Measurements from ENCODE around the gene KRTAP1-4.
"Not testable (repeated sequence)": the region's sequence is repeated elsewhere in the genome, so short reads cannot be mapped to it uniquely, and the experiment has no call there.

The KRTAP1-4 gene

DNA sequence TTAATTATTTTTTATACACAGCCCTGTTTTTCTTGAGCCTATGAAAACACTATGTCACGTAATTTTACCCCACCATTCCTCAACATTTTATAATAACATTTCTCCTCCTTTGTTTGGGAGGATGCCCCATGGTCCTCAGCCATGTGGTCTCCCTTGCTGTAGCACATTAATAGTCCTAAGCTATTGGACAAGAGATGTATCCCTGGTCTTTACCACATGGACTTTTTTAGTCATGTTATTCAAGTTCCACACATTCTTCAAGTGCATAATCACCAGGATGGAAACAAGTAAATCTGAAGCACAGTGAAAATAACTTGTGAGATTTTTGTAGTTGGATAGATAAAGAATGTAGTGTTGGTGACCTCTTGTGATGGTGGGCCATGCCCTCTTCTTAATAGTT is 32.0 kb upstream of the KRTAP1-4 start:
- Histone ChIP-seq H3K4me3 (ENCODE audit: low read depth, low read length) (no peak overlapping the region), H3K36me3 (ENCODE audit: control insufficient read depth, insufficient read depth, low read length) (no peaks in the 10 kb centered on the region), H3K4me1 (ENCODE audit: control insufficient read depth, insufficient read depth, low read length) (no peaks in the 10 kb centered on the region; the same call in 1 of the 2 replicates), H3K9ac (ENCODE audit: low read depth, low read length) (no peak overlapping the region), H3K9me3 (ENCODE audit: control insufficient read depth, insufficient read depth, low read length) (no peaks in the 10 kb centered on the region), H3K27me3 (ENCODE audit: control insufficient read depth, insufficient read depth, low read length) (no peaks in the 10 kb centered on the region), H3K27ac (ENCODE audit: low read depth, low read length) (no peak overlapping the region)

DNA sequence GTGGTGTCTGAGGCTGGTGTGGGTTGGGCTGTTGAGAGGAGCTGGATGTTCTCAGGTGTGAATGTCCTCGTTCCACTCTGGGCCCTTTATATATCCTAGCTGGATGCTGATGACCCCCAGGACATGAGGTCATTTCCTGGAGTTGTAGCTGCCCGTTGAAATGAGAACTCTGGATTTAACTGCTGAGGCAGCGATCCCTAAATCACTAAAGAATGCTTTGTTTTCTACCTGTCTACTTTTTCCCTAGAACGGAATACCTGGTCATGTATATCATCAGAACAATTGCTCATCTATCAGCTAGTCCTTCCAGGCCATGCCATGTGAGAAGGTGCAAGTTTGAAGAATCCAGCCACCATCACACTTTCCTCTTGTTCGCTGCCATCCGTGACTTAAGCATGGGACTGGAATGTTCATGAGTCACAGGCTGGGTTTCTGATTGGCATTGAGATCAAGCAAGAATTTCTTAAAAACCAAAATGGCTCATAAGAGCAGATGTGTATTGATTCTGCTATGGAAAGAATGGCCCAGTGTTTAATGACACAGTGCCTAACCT is 30.1 kb upstream of the KRTAP1-4 start, which contains the start of gene KRTAP2-3:
Gene KRTAP2-3 (minus strand): TSS at position 63 of the 553 bp plus-strand sequence. CDS start 64 bp downstream, outside the sequence.
- H3K4me3 ChIP-seq (ENCODE audit: low read depth, low read length) = no peak within 1 kb of the TSS
- H3K4me1 ChIP-seq (ENCODE audit: control insufficient read depth, insufficient read depth, low read length) = no peaks in the 10 kb centered on the region; the same call in 1 of the 2 replicates
- no peaks in the 10 kb centered on the region for H3K36me3 ChIP-seq (ENCODE audit: control insufficient read depth, insufficient read depth, low read length)
- no peaks in the 10 kb centered on the region for H3K27me3 ChIP-seq (ENCODE audit: control insufficient read depth, insufficient read depth, low read length)
- no peak within 1 kb of the TSS for H3K27ac ChIP-seq (ENCODE audit: low read depth, low read length)
- no peaks in the 10 kb centered on the region for H3K9me3 ChIP-seq (ENCODE audit: control insufficient read depth, insufficient read depth, low read length)
- no peak within 1 kb of the TSS for H3K9ac ChIP-seq (ENCODE audit: low read depth, low read length)

- not testable (repeated sequence) for H3K9me3 ChIP-seq (ENCODE audit: control insufficient read depth, insufficient read depth, low read length); H3K27me3 ChIP-seq (ENCODE audit: control insufficient read depth, insufficient read depth, low read length); H3K4me1 ChIP-seq (ENCODE audit: control insufficient read depth, insufficient read depth, low read length); H3K27ac ChIP-seq (ENCODE audit: low read depth, low read length); H3K4me3 ChIP-seq (ENCODE audit: low read depth, low read length); H3K9ac ChIP-seq (ENCODE audit: low read depth, low read length); H3K36me3 ChIP-seq (ENCODE audit: control insufficient read depth, insufficient read depth, low read length)
Measured at GRCh38 chr17:41059276-41060051, 29.5 kb upstream of the KRTAP1-4 start.

DNA sequence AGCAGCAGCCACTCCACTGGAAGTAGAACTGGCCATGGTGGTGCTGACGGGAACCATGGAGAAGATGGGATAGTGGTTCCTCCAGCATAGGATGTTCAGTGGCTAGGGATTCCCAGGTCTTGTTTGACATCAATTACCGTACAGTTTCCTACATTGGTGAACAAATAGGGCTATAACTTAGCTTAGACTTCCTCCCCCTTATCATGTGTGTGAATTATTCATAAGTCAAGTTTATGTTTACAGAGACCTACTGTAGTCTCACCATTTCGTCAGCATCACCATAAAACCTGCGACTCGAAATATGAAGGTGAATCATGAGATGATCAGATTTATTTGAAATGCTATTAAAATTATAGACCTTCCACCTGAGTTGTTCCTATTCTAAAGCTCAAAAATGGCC is 28.7 kb upstream of the KRTAP1-4 start:
- no peaks in the 10 kb centered on the region for H3K27me3 ChIP-seq (ENCODE audit: control insufficient read depth, insufficient read depth, low read length)
- H3K36me3 ChIP-seq (ENCODE audit: control insufficient read depth, insufficient read depth, low read length) = no peaks in the 10 kb centered on the region
- H3K4me1 ChIP-seq (ENCODE audit: control insufficient read depth, insufficient read depth, low read length) = no peaks in the 10 kb centered on the region; the same call in 1 of the 2 replicates
- H3K4me3 ChIP-seq (ENCODE audit: low read depth, low read length) = no peak overlapping the region
- no peak overlapping the region for H3K9ac ChIP-seq (ENCODE audit: low read depth, low read length)
- H3K9me3 ChIP-seq (ENCODE audit: control insufficient read depth, insufficient read depth, low read length) = no peaks in the 10 kb centered on the region
- H3K27ac ChIP-seq (ENCODE audit: low read depth, low read length) = no peak overlapping the region

- Histone ChIP-seq H3K27me3 (ENCODE audit: control insufficient read depth, insufficient read depth, low read length) (no peaks in the 10 kb centered on the region), H3K27ac (ENCODE audit: low read depth, low read length) (no peak overlapping the region), H3K4me3 (ENCODE audit: low read depth, low read length) (no peak overlapping the region)
Measured at GRCh38 chr17:41057547-41057946, 27.6 kb upstream of the KRTAP1-4 start.

DNA sequence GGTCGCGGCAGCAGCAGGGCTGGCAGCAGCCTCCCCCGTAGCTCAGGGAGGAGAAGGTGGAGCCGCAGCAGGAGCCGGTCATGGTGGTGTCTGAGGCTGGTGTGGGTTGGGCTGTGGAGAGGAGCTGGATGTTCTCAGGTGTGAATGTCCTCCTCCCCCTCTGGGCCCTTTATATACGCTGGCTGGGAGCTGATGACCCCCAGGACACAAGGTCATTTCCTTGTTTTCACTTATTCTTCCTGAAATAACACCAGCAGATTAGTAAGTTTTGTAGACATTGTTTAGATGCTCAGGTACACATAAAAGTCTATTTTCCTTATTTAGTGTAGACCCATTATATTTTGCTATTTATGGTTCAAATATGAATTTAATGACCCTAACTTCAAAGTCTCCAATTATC is 25.1 kb upstream of the KRTAP1-4 start, which contains the start of gene KRTAP2-2:
Gene KRTAP2-2 (minus strand): TSS at position 101 of the 400 bp plus-strand sequence. CDS start 19 bp downstream, at position 82.
- not testable (repeated sequence) for H3K9ac ChIP-seq (ENCODE audit: low read depth, low read length); H3K36me3 ChIP-seq (ENCODE audit: control insufficient read depth, insufficient read depth, low read length); H3K4me1 ChIP-seq (ENCODE audit: control insufficient read depth, insufficient read depth, low read length); H3K4me3 ChIP-seq (ENCODE audit: low read depth, low read length); H3K9me3 ChIP-seq (ENCODE audit: control insufficient read depth, insufficient read depth, low read length); H3K27ac ChIP-seq (ENCODE audit: low read depth, low read length); H3K27me3 ChIP-seq (ENCODE audit: control insufficient read depth, insufficient read depth, low read length)

More at GRCh38 chr17:41057547-41057946, 27.6 kb upstream of the KRTAP1-4 start:
- Histone ChIP-seq H3K36me3 (ENCODE audit: control insufficient read depth, insufficient read depth, low read length) (no peaks in the 10 kb centered on the region), H3K4me1 (ENCODE audit: control insufficient read depth, insufficient read depth, low read length) (no peaks in the 10 kb centered on the region; the same call in 1 of the 2 replicates), H3K9me3 (ENCODE audit: control insufficient read depth, insufficient read depth, low read length) (no peaks in the 10 kb centered on the region), H3K9ac (ENCODE audit: low read depth, low read length) (no peak overlapping the region)

DNA sequence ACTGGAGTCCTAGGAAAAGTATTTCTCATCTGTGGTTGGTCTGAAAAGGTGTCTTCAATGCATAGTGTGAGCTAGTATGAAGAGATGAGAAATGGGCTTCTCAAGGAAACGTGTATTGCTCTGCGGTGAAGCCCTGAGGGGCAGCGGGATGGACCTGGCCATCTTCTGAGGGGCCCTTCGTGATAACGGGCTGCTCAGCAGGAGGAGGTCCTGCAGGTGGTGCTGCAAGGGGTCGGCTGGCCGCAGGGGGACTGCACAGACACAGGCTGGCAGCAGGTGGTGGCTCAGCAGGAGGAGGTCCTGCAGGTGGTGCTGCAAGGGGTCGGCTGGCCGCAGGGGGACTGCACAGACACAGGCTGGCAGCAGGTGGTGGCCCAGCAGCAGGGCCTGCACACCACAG is 24.6 kb upstream of the KRTAP1-4 start:
- not testable (repeated sequence) for H3K9ac ChIP-seq (ENCODE audit: low read depth, low read length); H3K27ac ChIP-seq (ENCODE audit: low read depth, low read length); H3K4me3 ChIP-seq (ENCODE audit: low read depth, low read length); H3K36me3 ChIP-seq (ENCODE audit: control insufficient read depth, insufficient read depth, low read length); H3K9me3 ChIP-seq (ENCODE audit: control insufficient read depth, insufficient read depth, low read length); H3K27me3 ChIP-seq (ENCODE audit: control insufficient read depth, insufficient read depth, low read length); H3K4me1 ChIP-seq (ENCODE audit: control insufficient read depth, insufficient read depth, low read length)

GRCh38 chr17:41054025-41054424 is 24.0 kb upstream of the KRTAP1-4 start:
- H3K9me3 ChIP-seq (ENCODE audit: control insufficient read depth, insufficient read depth, low read length) = no peaks in the 10 kb centered on the region
- no peak overlapping the region for H3K27ac ChIP-seq (ENCODE audit: low read depth, low read length)
- no peaks in the 10 kb centered on the region for H3K36me3 ChIP-seq (ENCODE audit: control insufficient read depth, insufficient read depth, low read length)
- H3K4me1 ChIP-seq (ENCODE audit: control insufficient read depth, insufficient read depth, low read length) = no peaks in the 10 kb centered on the region
- no peaks in the 10 kb centered on the region for H3K27me3 ChIP-seq (ENCODE audit: control insufficient read depth, insufficient read depth, low read length)
- no peak overlapping the region for H3K4me3 ChIP-seq (ENCODE audit: low read depth, low read length)
- no peak overlapping the region for H3K9ac ChIP-seq (ENCODE audit: low read depth, low read length)

- H3K4me1 ChIP-seq (ENCODE audit: control insufficient read depth, insufficient read depth, low read length) = 0 out of 2 replicates have a peak, but pooled peaks cover 5% of the 10 kb centered on the region
- H3K27ac ChIP-seq (ENCODE audit: low read depth, low read length) = no peak overlapping the region
- no peaks in the 10 kb centered on the region for H3K36me3 ChIP-seq (ENCODE audit: control insufficient read depth, insufficient read depth, low read length)
- H3K9ac ChIP-seq (ENCODE audit: low read depth, low read length) = no peak overlapping the region
- H3K27me3 ChIP-seq (ENCODE audit: control insufficient read depth, insufficient read depth, low read length) = no peaks in the 10 kb centered on the region
- H3K9me3 ChIP-seq (ENCODE audit: control insufficient read depth, insufficient read depth, low read length) = no peaks in the 10 kb centered on the region
- no peak overlapping the region for H3K4me3 ChIP-seq (ENCODE audit: low read depth, low read length)
Measured at GRCh38 chr17:41052566-41052965, 22.6 kb upstream of the KRTAP1-4 start.

DNA sequence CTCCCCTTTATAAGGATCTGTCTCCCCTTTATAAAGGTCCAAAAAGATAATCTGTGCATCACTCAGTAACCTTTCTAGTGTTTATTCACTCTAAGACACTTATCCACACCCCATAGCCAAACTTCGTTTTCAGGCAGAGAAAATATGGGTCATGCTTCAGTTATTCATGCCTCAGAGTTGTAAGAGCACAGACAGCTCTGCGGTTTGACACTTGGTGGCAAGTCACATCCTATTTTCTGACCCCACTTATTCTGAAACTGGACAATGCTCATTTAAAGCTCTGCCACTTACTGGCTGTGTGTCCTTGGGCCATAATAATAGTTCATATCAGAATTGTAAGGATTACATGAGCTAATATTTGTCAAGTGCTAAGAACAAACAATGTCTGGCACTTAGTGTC is 19.1 kb upstream of the KRTAP1-4 start:
- Histone ChIP-seq H3K4me1 (ENCODE audit: control insufficient read depth, insufficient read depth, low read length) (0 out of 2 replicates have a peak, but pooled peaks cover 5% of the 10 kb centered on the region), H3K27ac (ENCODE audit: low read depth, low read length) (no peak overlapping the region), H3K9me3 (ENCODE audit: control insufficient read depth, insufficient read depth, low read length) (no peaks in the 10 kb centered on the region), H3K36me3 (ENCODE audit: control insufficient read depth, insufficient read depth, low read length) (no peaks in the 10 kb centered on the region), H3K4me3 (ENCODE audit: low read depth, low read length) (no peak overlapping the region), H3K9ac (ENCODE audit: low read depth, low read length) (no peak overlapping the region), H3K27me3 (ENCODE audit: control insufficient read depth, insufficient read depth, low read length) (no peaks in the 10 kb centered on the region)

DNA sequence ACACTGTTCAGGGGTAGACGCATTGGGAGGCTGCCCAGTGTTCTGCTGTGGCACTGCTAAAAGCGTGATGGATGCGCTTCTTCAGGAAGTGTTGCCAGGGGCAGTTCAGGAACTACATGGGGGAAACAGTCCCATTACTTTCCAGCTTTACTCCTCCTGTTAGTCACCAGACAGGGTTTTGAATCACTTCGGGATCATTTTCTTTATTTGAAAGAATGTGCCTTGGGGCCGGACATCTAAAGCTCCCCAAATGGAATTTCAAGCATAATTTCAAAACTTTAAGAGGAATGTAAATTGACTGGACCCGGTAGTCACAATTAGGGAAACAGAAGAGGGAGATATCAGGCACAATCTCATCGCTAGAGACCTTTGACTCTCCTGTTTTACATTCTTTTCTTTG is 18.4 kb upstream of the KRTAP1-4 start:
- no peaks in the 10 kb centered on the region for H3K9me3 ChIP-seq (ENCODE audit: control insufficient read depth, insufficient read depth, low read length)
- no peaks in the 10 kb centered on the region for H3K36me3 ChIP-seq (ENCODE audit: control insufficient read depth, insufficient read depth, low read length)
- H3K27me3 ChIP-seq (ENCODE audit: control insufficient read depth, insufficient read depth, low read length) = no peaks in the 10 kb centered on the region
- no peak overlapping the region for H3K9ac ChIP-seq (ENCODE audit: low read depth, low read length)
- no peak overlapping the region for H3K4me3 ChIP-seq (ENCODE audit: low read depth, low read length)
- 0 out of 2 replicates have a peak, but pooled peaks cover 5% of the 10 kb centered on the region for H3K4me1 ChIP-seq (ENCODE audit: control insufficient read depth, insufficient read depth, low read length)
- no peak overlapping the region for H3K27ac ChIP-seq (ENCODE audit: low read depth, low read length)

Data from HUES48 (cell line).